Activated effector memory CD4-positive, alpha-beta T cell treated with Interleukin-2 at 50 U/mL for 16 hours (primary cell): Measurements from ENCODE around the gene ZBTB38.

ENCODE experiments used
- DNase-seq: peaks from one replicate; pipeline ENCODE4 v3.0.0-alpha.2; 2020

ZBTB38 gene

DNA sequence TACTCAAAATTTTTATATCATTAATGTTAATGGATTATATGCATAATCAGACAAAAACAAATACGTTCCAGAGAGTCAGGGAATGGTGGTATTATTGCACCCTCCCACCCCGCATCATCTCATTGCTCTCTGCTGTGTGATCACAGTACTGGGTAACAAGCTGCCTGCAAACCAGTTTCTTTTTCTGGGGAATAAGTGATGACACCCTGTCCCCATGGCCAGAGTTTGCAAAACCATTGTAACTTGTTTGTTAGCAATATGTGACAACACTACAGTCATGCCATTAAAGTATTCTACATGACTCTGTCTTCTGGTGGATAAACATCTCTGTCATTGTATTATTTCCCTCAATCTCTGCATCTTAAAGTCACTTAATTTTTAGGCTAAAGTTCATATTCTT lies 39.5 kb downstream of the ZBTB38 start:
- no peak for DNase-seq

DNA sequence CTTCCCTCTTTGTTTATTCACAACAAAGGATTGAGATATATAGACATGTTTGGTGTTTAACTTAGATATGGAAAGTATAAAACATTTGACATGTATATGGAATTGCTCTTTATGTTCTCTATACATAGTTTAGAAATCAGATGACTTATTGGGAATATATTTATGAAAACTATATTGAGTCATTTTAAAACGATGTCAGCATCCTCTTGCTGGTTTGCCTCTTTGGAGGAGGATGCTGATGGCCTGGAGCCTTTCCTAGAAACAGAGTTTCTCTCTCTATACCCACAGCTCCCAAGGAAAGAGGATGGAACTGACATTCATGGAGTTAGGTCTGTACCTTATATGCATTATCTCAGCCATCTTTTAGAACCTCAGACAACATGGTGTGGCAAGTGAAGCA lies 40.3 kb downstream of the ZBTB38 start:
- DNase-seq, result no peak

DNA sequence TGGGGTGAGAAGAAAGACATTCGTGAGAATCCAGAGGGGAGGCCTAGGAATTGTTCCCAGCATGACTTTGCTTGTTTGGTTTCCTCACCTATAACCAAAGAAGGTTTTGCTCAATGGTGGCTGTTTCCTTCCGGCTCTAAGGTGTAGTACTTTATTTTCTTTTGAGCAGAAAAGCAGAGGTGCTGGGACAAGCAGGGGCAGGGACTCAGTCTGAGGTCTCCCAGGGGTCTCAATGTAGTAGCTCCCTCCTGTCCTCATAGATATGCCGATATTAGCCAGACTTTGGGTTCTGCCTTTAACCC lies 41.6 kb downstream of the ZBTB38 start:
- DNase-seq, result no peak

DNA sequence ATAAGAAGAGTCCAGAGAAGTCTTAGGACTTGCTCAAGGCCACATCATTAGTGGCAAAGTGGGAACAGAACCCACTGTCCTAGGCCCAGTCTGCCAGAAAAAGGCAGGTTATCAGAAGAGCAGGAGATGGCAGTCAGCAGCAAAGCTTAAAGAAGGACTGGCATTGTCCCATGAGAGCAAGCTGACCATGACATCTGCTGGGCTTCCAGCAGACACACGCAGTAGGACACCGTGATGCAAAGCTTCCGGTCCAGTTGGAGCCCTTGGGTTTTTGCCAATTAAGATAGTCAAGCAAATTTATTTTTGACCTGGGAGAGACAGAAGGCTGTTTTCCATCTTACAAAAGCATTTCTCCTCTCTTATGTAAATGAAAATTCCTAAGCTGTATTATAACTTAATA lies 42.1 kb downstream of the ZBTB38 start:
- no peak for DNase-seq

DNA sequence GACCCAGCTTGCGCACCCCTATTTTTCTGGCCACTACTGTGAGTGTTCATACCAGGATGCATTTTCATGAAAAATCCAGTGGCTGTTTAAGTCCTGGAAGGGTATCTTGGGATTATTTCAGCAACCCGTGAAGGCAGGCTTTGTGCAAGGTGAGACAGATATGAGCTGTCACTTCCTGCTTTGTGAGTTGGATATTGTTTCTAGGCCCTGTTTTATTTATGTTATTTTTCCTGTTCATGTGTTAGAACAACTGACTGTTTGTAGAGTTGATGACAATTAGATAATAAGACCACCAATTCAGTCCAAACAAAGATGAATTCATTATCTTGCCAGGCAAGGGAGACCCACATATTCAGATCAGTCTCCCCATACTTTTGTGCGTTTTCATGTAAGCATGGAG lies 42.5 kb downstream of the ZBTB38 start:
- DNase-seq, result no peak

DNA sequence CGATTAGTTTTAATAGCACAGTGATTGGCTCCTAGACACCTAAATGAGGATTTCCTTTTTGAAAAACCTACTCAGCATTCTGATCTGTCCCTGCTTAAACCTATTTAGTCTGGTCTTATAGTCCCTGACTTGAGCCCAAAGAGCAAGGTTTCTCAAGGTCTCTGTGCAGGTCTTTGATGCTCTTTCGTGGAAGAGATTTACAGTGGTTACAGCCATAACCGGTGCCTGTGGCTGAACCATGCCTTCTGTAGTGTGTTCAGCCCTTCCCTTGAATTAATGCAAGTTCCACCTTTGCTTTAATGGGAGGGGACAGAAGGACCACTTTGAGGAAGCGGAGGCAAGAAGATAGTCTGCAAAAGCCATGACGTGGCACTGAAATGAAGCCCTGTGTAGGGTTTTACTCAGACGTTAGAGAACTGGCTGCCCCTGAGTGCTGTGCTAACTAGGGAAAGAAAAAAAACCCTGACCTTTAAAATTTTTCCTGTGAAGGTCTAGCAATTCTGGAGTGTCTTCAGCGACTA lies 43.0 kb downstream of the ZBTB38 start:
- DNase-seq, result peak; percentile 23

DNA sequence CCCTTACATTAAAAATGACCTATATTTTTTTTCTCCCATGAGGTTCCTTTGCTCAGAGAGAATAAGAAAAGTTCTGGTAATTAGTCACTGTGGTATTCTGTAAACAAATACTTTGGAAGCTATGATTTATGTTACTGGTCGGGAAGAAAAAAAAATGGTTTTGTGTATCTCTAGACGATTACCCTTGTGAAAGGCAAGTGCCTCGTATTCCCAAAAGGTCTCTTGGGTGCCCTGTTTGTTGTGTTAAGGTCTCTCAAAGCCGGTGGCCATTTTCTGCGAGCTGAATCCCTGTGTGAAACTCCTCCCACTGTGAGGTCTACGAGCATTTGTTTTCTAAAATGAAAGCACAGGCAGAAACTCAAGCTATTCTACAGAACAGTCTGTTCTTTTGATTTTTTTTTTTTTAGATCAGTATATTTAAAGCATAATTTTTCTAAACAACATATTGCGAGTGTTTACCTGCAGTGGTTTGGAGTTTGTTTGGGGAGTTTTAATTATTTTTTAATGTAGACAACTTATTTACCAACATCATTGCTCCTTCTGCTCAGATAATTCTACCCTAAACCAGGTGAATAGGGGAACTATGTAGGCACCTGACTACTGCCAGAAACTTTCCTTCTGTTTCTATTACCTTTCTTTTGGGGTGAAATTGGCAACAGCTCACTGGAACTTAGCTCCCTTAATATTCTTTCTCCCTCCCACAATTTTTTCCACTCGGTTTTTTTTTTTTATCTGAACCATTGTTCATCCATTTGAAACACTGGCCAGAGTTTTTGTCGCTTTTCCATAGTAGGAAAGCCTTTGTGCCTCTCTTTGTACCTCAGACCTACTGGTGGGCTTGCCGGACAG lies 44.0 kb downstream of the ZBTB38 start:
- peak; percentile 37 for DNase-seq

DNA sequence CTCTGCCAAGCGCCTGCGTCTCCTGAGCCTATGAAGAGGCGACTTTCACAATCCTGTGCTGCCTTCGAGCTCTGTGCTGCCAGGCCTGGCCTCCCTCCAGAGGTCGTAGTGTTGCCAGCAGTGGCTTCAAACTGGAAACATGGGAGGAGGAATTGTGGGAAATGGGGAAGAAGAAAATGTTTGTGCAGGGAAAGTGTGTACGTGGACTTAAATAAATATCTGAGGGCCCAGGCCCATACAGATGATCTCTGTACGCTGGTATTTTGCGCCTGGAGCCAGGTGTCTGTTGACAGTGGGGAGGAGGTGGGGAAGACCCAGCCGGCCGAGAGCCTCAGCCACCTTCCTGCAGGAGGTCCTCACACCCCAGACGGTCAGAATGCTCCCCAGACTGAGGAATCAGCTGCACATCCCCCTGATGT lies 44.6 kb downstream of the ZBTB38 start:
- no peak for DNase-seq

DNA sequence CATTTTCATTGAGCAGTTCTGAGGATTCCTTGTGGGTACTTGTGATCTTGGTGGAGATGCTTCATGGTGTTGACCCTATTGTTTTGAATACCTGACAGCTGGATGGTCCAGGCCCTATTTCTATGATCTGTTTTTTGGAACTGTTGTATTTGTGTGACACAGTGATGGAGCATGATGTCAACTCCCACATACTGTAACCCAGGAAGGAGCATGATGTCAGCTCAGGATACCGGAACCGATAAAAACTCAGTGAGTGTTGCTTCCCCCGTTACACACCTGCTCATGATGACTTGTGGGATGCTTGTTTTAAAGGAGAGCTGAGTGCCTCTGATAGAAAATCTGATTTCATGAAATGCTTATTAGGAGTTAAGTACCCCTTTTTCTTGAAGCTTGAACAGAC lies 45.1 kb downstream of the ZBTB38 start:
- no peak for DNase-seq

DNA sequence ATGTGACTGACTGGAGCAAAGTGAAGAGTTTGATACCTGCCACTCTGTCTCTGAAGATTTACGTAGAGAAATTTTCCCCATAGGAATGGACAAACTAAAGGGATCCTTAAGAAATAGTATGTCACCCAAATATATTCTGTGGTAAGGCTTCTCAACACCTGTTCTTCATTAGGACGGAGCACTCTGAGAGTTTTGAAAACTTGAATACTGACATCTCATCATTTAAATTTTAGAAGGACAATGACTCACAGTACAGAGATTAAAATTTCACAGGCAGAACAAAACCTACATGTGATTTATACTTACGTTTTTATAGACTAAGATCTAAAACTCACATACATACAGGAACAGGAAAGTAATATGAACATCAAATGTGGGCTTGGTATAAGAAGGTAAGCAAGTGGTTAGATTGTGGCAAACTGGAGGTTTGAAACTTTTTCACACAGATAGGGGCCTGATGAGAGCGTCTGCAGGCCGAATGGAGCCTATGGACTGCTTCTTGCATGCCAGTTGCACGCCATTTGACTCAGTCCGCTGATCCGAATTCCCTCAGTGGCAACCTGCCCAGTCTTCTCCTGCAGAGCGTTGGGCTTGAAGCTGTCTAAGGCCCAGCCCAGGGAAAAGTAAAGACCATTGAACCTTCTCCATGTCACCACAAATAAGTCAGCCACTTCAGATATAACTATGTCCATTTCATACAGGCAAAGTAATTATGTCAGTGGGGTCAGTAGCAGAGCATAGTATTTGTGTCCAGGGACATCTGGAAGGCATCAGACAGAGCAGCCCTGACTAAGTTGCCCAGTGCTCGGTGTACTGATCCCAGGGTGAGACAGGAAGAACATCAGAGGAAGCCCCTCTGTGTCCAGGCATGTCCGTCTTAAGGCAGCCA lies 45.7 kb downstream of the ZBTB38 start:
- no peak for DNase-seq

DNA sequence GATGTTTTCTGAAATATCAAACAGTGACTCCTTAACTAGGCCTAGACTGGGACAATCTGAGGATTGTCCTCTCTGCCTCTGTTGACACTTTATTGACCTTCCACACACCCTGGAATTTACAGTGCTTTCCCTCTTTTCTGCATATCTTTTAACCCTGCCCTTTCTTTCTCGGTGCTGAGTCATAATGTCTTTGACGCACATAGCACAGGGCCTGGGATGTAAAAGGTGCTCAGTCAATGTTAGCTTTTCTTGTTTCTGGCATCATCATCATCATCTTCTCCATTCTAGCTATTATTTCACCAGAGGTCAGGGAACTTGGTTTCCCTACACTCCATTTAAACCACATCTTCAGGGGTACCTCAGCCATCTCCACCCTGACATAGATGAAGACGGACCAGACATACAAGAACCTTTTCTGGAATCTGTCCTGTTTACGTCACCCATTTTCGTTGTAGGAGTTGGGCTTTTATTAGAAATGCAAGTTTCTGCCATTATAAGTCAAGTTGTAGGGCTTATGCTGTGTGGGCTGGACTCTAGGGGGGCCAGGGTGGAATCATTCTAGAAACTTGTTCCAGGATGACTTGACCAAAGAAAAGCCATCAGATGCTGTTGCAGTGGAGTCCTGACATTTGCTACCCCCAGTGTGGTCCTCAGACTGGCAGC lies 46.6 kb downstream of the ZBTB38 start:
- DNase-seq, result no peak

DNA sequence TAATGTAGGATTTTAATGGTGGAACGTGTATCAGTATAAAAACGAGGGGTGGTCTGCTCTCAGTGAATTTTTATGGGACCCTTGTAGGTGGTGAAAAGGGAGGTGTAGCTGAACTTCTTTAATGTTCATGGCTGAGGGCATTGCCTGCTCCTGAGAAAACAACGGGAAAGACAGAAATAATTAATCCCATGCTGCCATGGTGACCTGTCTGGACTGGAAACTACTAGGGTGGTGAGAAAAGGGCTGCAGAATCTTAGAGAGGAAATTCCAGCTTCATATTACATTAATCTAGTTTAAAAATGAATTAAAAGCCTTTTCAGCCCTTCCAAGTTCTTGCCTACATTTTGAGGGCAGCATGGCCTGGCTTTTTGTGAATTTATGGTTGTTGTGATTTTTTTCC lies 47.6 kb downstream of the ZBTB38 start:
- no peak for DNase-seq
